HG02763 (cell line): Measurements from ENCODE around the gene CHRM1.
"Not testable (repeated sequence)": the region's sequence is repeated elsewhere in the genome, so short reads cannot be mapped to it uniquely, and the experiment has no call there.

Experiments used
- ATAC-seq: cut with Tn5 transposase; IDR thresholded peaks from one replicate; pipeline ENCODE4 v1.9.1; 2021; ENCODE audit warnings: mild to moderate bottlenecking, moderate library complexity; ENCODE audit not compliant: unreplicated experiment

The CHRM1 gene

DNA sequence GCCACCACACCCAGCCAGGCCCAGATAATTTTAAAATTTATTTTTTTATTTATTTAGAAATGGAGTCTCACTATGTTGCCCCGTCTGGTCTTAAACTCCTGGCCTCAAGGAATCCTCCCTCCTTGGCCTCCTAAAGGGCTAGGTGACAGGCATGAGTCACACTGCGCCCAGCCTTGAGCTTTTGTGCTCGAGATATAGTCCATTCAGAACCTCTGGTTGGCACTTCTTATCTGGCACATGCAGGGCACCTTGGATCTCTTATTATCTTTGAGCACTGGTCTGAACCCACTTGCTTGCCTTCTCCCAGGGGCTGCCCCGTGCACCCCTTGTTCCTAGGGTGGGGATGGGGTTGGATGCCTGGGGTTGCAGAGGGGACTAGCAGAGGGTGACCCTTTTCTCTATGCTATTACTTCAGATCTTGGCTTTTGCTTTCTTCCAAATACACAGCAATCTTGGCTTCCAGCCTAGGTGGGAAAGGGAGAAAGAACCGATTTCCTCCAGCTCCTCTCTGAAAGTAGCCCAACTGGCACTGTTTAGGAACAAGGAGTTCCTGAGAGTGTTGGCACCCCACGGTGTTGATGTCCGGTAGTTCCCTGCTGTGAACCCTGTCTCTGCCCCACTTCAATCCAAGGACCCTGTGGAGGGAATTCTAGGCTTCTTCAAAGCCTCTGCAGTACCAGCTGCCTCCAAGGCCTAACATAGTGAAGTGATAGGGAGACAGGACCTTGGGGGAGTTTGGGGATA lies 41.8 kb downstream of the CHRM1 start:
- no peak for ATAC-seq

DNA sequence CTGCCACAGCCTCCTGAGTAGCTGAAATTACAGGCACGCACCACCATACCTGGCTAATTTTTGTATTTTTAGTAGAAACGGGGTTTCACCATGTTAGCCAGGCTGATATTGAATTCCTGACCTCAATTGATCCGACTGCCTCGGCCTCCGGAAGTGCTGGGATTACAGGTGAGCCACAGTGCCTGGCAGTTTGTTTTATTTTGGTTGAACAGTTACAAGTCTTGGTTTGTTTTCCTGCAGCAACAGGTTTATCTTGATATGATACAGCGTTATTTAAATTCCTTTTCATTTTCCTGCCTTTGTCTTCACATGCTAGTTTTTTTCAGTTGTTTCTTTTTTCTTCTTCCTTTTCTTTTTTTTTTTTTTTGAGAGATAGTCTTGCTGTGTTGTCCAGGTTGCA lies 44.5 kb downstream of the CHRM1 start:
- no peak for ATAC-seq

DNA sequence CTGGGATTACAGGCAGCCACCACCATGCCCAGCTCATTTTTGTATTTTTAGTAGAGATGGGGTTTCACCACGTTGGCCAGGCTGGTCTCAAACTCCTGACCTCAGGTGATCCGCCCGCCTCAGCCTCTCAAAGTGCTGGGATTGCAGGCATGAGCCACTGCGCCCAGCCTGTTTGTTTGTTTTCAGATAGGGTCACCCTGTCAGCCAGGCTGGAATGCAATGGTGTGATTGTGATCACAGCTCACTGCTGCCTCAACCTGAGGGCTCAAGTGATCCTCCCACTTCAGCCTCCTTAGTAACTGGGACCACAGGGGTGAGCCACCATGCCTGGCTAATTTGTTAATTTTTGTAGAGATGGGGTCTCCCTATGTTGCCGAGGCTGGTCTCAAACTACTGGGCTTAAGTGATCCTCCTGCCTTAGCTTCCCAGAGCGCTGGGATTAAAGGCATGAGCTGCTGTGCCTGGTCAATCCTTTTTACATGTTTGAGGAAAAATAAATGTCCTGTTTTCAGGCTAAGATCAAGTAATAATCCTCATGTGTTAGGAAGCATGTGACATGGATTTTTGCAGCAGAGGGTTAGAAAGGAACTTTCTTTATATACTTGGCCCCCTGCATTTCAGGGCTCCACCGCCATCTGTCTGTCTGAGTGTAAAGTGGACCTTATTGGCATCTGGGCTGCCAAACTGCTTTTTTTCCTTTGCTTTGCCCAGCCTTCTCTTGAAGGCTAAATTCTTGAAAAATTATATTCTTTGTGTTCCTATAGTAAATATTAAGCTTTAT lies 45.3 kb downstream of the CHRM1 start:
- ATAC-seq: no peak

DNA sequence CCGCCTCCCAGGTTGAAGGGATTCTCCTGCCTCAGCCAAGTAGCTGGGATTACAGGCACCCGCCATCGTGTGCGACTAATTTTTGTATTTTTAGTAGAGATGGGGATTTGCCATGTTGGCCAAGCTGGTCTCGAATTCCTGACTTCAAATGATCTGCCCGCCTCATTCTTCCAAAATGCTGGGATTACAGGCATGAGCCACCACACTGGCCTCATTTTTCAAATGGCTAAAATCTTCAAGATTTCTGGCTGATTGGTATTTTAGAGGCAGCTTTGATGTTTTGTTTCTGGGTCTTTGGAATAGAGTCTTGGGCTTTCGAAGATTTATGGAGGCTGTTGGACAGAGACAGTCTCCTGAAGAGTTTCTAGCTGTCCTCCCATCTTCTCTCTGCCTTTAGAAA lies 46.3 kb downstream of the CHRM1 start:
- no peak for ATAC-seq

DNA sequence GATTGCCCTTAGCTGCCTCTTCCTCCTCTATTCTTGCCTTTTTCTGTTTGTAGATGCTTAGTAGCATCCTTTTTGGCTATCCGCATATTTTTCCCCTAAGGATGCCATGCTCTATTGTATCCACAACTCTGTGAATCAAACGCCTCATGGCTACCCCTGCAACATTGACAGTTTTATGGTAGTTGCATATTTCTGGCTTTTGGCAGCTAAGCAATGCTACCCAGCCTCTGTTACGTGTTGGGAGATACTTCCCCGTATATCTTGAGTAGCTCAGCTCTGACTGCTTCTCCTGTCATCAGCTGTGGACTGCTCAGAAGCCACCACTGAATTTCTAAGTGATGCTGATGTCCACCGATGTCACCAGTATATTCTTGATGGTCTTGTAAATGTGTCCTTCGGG lies 55.5 kb downstream of the CHRM1 start:
- ATAC-seq: no peak

DNA sequence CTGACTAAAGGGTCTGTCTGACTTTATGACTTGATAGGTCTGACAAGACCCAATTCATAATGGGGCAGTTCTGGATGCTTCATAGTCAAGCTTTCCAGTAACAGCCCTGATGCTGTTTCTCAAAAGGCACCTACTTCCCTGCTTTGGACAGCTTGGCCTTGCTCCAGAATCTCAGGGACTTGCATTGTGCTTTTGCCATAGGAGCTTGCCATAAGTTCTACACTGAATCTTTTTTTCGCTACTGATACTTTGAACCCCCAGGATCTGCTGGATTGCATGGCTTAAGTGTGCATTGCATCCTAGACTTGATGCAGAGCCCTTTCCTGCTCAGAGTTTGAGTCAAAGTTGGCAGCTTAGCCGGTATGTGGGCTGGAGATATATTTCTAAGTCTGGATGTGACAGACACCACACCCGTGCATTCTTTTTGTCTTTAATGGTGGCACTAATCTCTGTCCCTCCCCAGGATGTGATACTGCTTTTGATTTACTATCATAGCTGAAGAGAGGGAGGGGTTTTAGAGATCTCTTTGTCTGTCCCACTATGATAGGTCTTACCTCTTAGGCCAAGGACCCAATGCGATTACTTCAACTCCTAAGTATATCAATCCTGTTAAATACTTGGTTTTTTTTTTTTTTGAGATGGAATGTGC lies 57.4 kb downstream of the CHRM1 start:
- ATAC-seq: no peak

DNA sequence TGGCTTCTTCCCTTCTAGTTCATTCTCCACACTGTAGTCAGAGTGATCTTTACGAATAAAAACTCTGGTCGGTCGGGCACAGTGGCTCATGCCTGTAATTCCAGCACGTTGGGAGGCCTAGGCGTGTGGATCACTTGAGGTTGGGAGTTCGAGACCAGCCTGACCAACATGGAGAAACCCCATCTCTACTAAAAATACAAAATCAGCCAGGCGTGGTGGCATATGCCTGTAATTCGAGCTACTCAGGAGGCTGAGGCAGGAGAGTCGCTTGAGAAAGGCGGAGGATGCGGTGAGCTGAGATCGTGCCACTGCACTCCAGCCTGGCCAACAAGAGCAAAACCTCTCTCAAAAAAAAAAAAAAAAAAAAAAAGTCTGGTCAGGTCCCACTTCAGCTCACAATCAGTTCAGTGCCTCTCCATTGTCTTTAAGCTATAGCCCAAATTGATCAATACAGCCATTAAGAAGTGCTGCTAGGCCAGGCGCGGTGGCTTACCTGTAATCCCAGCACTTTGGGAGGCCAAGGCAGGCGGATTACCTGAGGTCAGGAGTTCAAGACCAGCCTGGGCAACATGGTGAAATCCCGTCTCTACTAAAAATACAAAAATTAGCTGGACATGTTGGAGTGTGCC lies 59.5 kb downstream of the CHRM1 start:
- ATAC-seq: not testable (repeated sequence)

DNA sequence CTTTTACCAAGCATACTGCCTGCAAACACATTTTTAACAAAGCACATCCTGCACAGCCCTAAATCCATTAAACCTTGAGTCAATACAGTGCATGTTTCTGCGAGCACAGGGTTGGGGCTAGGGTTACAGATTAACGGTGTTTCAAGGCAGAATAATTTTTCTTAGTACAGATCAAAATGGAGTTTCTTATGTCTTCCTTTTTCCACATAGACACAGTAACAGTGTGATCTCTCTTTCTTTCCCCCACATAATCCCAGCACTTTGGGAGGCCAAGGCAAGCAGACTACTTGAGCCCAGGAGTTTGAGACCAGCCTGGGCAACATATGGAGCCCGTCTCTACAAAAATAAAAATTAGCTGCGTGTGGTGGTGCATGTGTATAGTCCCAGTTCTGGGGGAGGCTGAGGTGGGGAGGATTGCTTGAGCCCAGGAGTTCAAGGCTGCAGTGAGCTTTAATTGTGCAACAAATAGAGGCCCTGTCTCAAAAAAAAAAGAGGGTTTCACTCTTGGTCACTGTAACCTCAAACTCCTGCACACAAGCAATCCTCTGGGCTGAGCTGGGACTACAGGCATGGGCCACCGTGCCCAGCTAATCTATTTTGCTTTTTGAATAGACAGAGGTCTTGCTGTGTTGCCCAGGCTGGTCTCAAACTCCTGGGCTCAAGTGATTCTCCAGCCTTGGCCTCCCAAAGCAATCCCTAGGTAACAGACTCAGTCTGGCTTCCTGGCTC lies 60.2 kb downstream of the CHRM1 start:
- no peak for ATAC-seq

DNA sequence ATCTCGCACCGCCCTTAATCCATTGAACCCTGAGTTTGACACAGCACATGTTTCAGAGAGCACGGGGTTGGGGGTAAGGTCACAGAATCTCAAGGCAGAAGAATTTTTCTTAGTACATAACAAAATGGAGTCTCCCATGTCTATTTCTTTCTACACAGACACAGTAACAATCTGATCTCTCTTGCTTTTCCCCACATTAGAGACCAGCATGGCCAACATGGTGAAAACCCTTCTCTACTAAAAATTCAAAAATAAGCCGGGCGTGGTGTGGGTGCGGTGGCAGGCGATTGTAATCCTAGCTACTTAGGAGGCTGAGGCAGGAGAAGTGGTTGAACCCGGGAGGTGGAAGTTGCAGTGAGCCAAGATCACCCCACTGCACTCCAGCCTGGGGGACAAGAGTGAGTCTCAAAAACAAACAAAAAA lies 61.9 kb downstream of the CHRM1 start:
- not testable (repeated sequence) for ATAC-seq
